DOHH2 (cell line): Measurements from ENCODE around the gene C1orf35.

Source experiments
- CTCF ChIP-seq: fragments of 200-600 bp; sonication (generic); IDR thresholded peaks from one replicate; pipeline ENCODE4 v1.5.1; 2014; ENCODE audit warnings: antibody characterized with exemption, mild to moderate bottlenecking, low read depth, low read length; ENCODE audit not compliant: poor library complexity, severe bottlenecking
- EZH2phosphoT487 ChIP-seq: fragments of 200-600 bp; sonication (generic); IDR thresholded peaks from 2 replicates; pipeline ENCODE4 v1.6.1; 2017; ENCODE audit warnings: borderline replicate concordance, mild to moderate bottlenecking, antibody characterized with exemption, low read length, moderate library complexity, mixed read lengths

DNA sequence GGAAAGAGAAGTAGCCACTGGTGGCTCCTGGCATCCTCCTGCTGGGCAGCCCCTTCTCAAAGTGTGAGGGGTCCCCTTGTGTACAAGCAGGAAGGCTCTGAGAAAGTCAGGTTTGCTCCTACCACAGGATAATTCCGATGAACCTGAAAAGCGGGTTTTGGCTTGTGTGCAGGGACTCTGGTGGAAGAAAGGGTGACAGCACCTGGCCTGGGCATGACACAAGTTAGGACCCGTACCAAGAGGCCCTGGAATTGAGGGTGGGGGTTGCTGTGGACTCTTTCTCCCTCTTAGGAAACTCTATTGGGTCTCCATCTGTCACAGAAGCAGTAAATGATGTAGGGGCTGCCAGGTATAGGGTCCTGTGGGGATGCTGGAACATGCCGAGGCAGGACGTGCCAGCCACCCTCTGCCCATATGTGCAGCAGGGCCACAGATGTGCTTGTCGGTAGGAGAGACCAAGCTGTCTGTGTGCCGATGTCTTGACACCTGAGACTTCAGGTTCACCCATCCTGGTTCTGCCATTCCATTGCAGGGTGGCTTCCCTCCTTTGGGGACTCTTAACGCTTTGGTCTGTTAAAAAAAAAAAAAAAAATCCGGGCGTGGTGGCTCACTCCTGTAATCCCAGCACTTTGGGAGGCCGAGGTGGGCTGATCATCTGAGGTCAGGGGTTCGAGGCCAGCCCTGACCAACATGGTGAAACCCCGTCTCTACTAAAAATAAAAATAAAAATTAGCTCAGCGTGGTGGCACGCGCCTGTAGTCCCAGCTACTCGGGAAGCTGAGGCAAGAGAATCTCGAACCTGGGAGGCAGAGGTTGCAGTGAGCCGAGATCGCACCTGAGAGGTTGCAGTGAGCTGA, 9.8 kb downstream of the C1orf35 start:
- TF ChIP-seq CTCF (no peak), EZH2phosphoT487 (no peak)
